SK-N-SH (cell line): ENCODE data around the gene ST6GALNAC3. TPM values are rescaled to one million over a fixed set of nuclear protein-coding genes. Genes with fewer than 3 reads are reported as not detected.
A peak's percentile ranks its signal among the peaks of the same experiment; 100 is the strongest.

Experiments used
- CTCF ChIA-PET: fragments of 300-600, 350-600 bp; formaldehyde crosslinking; extraction: SDS; loops from one replicate; lab custom pipeline; 2021; lab: Yijun Ruan, JAX
- POLR2A ChIA-PET: fragments of 350-600 bp; sonication (Branson Sonifier 250); formaldehyde crosslinking; extraction: SDS; loops from one replicate; lab custom pipeline; 2020; ENCODE audit warnings: antibody characterized with exemption, inconsistent platforms; lab: Yijun Ruan, JAX
- DNase-seq: peaks from one replicate; pipeline ENCODE4 v3.0.0; 2012
- H2AFZ ChIP-seq: fragments of 200-600 bp; sonication (generic); 2 replicates; pipeline ENCODE4 v1.8.1; 2016; ENCODE audit warnings: antibody characterized with exemption, mild to moderate bottlenecking, low read depth
- H3F3A ChIP-seq: fragments of 200-600 bp; sonication (generic); replicated peaks from 2 replicates; pipeline ENCODE3; 2016; ENCODE audit warnings: antibody characterized with exemption, mild to moderate bottlenecking; ENCODE audit not compliant: insufficient read depth
- H3K27ac ChIP-seq, 2 experiments: fragments of 200-500 bp in 1 of 2; fragments of 200-600 bp in 1 of 2; sonication (Bioruptor generic) in 1 of 2; sonication (generic), shearing (Covaris generic) in 1 of 2; 2 replicates each; pipeline versions ENCODE4 v1.5.1 to v1.6.1; 2014 to 2016; ENCODE audit warnings: low read depth in 2 of 2, inconsistent platforms in 1 of 2, low read length in 1 of 2, mild to moderate bottlenecking in 1 of 2, mixed read lengths in 1 of 2
- H3K27me3 ChIP-seq: fragments of 200-600 bp; sonication (generic), shearing (Covaris generic); 2 replicates; pipeline ENCODE4 v1.6.1; 2016; ENCODE audit warnings: mixed run types; ENCODE audit not compliant: insufficient read depth
- H3K36me3 ChIP-seq, 2 experiments: fragments of 200-500 bp in 1 of 2; fragments of 200-600 bp in 1 of 2; sonication (Bioruptor generic) in 1 of 2; sonication (generic) in 1 of 2; replicated peaks in 1 of 2; 2 replicates each; pipeline versions ENCODE3 to v1.5.1; 2014 to 2016; ENCODE audit warnings: low read length in 1 of 2, mild to moderate bottlenecking in 1 of 2; ENCODE audit not compliant: insufficient read depth in 2 of 2, control insufficient read depth in 1 of 2
- H3K4me1 ChIP-seq, 2 experiments: fragments of 200-500 bp in 1 of 2; fragments of 200-600 bp in 1 of 2; sonication (Bioruptor generic) in 1 of 2; sonication (generic), shearing (Covaris generic) in 1 of 2; 2 replicates each; pipeline versions ENCODE4 v1.5.1 to v1.6.1; 2014 to 2016; ENCODE audit warnings: low read depth in 1 of 2, low read length in 1 of 2, mixed run types in 1 of 2; ENCODE audit not compliant: insufficient read depth in 2 of 2, control insufficient read depth in 1 of 2
- H3K4me2 ChIP-seq: fragments of 200-600 bp; sonication (generic), shearing (Covaris generic); 2 replicates; pipeline ENCODE4 v1.6.1; 2017; ENCODE audit warnings: mixed run types
- H3K4me3 ChIP-seq, 2 experiments: fragments of 200-500 bp in 1 of 2; fragments of 200-600 bp in 1 of 2; sonication (Bioruptor generic) in 1 of 2; sonication (generic), shearing (Covaris generic) in 1 of 2; 2 replicates each; pipeline versions ENCODE4 v1.5.1 to v1.8.1; 2014 to 2016; ENCODE audit warnings: low read depth in 2 of 2, inconsistent platforms in 1 of 2, low read length in 1 of 2, mild to moderate bottlenecking in 1 of 2, mixed read lengths in 1 of 2, moderate library complexity in 1 of 2
- H3K79me2 ChIP-seq: fragments of 200-600 bp; sonication (generic); 2 replicates; pipeline ENCODE4 v1.8.1; 2017; ENCODE audit warnings: mild to moderate bottlenecking; ENCODE audit not compliant: insufficient read depth
- H3K9ac ChIP-seq: fragments of 200-600 bp; sonication (generic); 2 replicates; pipeline ENCODE4 v1.6.1; 2017; ENCODE audit warnings: mixed run types
- H3K9me2 ChIP-seq: fragments of 200-600 bp; sonication (generic); 2 replicates; pipeline ENCODE4 v1.6.1; 2017; ENCODE audit warnings: mixed run types
- H3K9me3 ChIP-seq: fragments of 200-600 bp; sonication (generic); 2 replicates; pipeline ENCODE4 v1.6.1; 2017; ENCODE audit warnings: mixed run types, mild to moderate bottlenecking, moderate library complexity
- H4K20me1 ChIP-seq: fragments of 200-600 bp; sonication (generic); 2 replicates; pipeline ENCODE4 v1.6.1; 2017; ENCODE audit warnings: mild to moderate bottlenecking, mixed run types; ENCODE audit not compliant: insufficient read depth
- ELF1 ChIP-seq: IDR thresholded peaks from 2 replicates; pipeline ENCODE4 v1.4.0; 2012
- EP300 ChIP-seq, 2 experiments: IDR thresholded peaks; 2 replicates each; pipeline versions ENCODE4 v1.4.0 to v1.6.1; 2012; ENCODE audit warnings: borderline replicate concordance in 1 of 2, low read depth in 1 of 2, low read length in 1 of 2
- FOSL2 ChIP-seq: IDR thresholded peaks from 2 replicates; pipeline ENCODE4 v1.4.0; 2012; ENCODE audit warnings: low read depth, mild to moderate bottlenecking, moderate library complexity, borderline replicate concordance
- FOXJ3 ChIP-seq: sonication (generic); formaldehyde crosslinking; IDR thresholded peaks from 2 replicates; pipeline ENCODE4 v1.5.1; 2020; ENCODE audit warnings: mild to moderate bottlenecking, missing genetic modification reagents
- GABPA ChIP-seq: IDR thresholded peaks from 2 replicates; pipeline ENCODE4 v1.4.0; 2012; ENCODE audit warnings: low read depth, mild to moderate bottlenecking
- GATA2 ChIP-seq: sonication (generic); formaldehyde crosslinking; IDR thresholded peaks from 2 replicates; pipeline ENCODE4 v1.5.0; 2020; ENCODE audit warnings: mild to moderate bottlenecking, missing genetic modification reagents
- JUND ChIP-seq: IDR thresholded peaks from 2 replicates; pipeline ENCODE4 v1.4.0; 2012
- MEF2A ChIP-seq: IDR thresholded peaks from 2 replicates; pipeline ENCODE4 v1.4.0; 2012; ENCODE audit warnings: low read depth, borderline replicate concordance
- MXI1 ChIP-seq: IDR thresholded peaks from 2 replicates; pipeline ENCODE4 v1.6.1; 2012; ENCODE audit warnings: mild to moderate bottlenecking, low read depth, low read length, improper control_type of control experiment
- NFIC ChIP-seq: IDR thresholded peaks from 2 replicates; pipeline ENCODE4 v1.4.0; 2012; ENCODE audit warnings: borderline replicate concordance
- POLR2AphosphoS5 ChIP-seq: IDR thresholded peaks from 2 replicates; pipeline ENCODE4 v1.6.1; 2012; ENCODE audit warnings: low read depth, low read length
- RAD21 ChIP-seq: IDR thresholded peaks from 2 replicates; pipeline ENCODE4 v1.6.1; 2012; ENCODE audit warnings: mild to moderate bottlenecking, low read length
- RCOR1 ChIP-seq: fragments of 150-350 bp; IDR thresholded peaks from 2 replicates; pipeline ENCODE4 v1.6.1; 2017; ENCODE audit warnings: antibody characterized with exemption, low read length
- RFX5 ChIP-seq: IDR thresholded peaks from 2 replicates; pipeline ENCODE4 v1.6.1; 2012; ENCODE audit warnings: mild to moderate bottlenecking, improper control_type of control experiment, low read length
- RXRA ChIP-seq: IDR thresholded peaks from 2 replicates; pipeline ENCODE4 v1.4.0; 2012; ENCODE audit warnings: low read depth, mild to moderate bottlenecking, borderline replicate concordance
- SMC3 ChIP-seq: IDR thresholded peaks from 2 replicates; pipeline ENCODE4 v1.6.1; 2012; ENCODE audit warnings: low read depth, low read length, improper control_type of control experiment
- TAF1 ChIP-seq: IDR thresholded peaks from 2 replicates; pipeline ENCODE4 v1.6.1; 2012; ENCODE audit warnings: low read depth, mild to moderate bottlenecking, low read length, moderate library complexity, borderline replicate concordance
- TCF12 ChIP-seq: IDR thresholded peaks from 2 replicates; pipeline ENCODE4 v1.4.0; 2012
- TEAD4 ChIP-seq: IDR thresholded peaks from 2 replicates; pipeline ENCODE4 v1.4.0; 2012; ENCODE audit warnings: mild to moderate bottlenecking, borderline replicate concordance; ENCODE audit not compliant: insufficient read depth
- YY1 ChIP-seq: IDR thresholded peaks from 2 replicates; pipeline ENCODE4 v1.4.0; 2012; ENCODE audit warnings: low read depth, mild to moderate bottlenecking
- WGBS: methylation state at CpG from one replicate; pipeline ENCODE4 v1.1.6; 2017; ENCODE audit warnings: low lambda C conversion rate; 5-methylcytosine and 5-hydroxymethylcytosine counted together
- polyA plus RNA-seq, 3 experiments: library from polyadenylated mRNA; depleted of rRNA; stranded (reverse); fragments of >200 nt; gene quantifications; 2 replicates each; pipeline ENCODE4 v1.2.3, GENCODE V29; 2012
- TF ChIP-seq, protein P1 (sequence below): fragments of 200-600 bp; sonication (generic); IDR thresholded peaks from 2 replicates; pipeline ENCODE4 v1.6.1; 2017; ENCODE audit warnings: antibody characterized with exemption, mild to moderate bottlenecking, moderate library complexity
- TF ChIP-seq, protein P2 (sequence below): IDR thresholded peaks from 2 replicates; pipeline ENCODE4; 2012
- TF ChIP-seq, protein P3 (sequence below): fragments of 150-350 bp; IDR thresholded peaks from 2 replicates; pipeline ENCODE4 v1.6.1; 2016; ENCODE audit warnings: mild to moderate bottlenecking, low read depth, low read length
- TF ChIP-seq, protein P4 (sequence below): IDR thresholded peaks from 2 replicates; pipeline ENCODE4 v1.4.0; 2012; ENCODE audit warnings: low read depth, borderline replicate concordance

ST6GALNAC3 gene
- polyA plus RNA-seq, 1 of the 3 experiments (the other 2 are of a cell fraction), result 8.1 TPM

DNA sequence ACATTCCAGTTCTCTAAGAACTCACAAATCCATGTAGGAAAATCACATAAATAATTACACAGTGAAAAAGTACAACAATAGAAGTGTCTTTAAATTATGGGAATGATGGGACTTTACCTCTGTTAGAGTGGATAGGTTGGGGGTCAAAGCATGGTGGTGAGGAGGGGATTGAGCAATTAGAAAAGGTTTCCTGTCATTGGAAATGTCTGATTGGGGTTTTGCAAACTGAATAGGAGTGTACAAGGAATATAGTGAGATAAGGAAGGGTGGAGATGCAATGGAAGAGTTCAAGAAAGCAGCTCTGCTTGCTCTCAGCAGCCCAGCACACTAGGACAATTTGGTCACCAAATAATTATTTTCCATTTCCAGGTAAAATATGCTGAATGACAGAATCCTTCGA is 238.8 kb downstream of the ST6GALNAC3 start:
- Histone ChIP-seq H2AFZ (no peak overlapping the region), H3K4me1 (peaks cover 2 to 6% of the 10 kb centered on the region in 2 experiments; a peak in 2 of 4 replicates), H3K9me3 (no peaks in the 10 kb centered on the region), H3K79me2 (no peaks in the 10 kb centered on the region; the same call in 1 of the 2 replicates), H3K36me3 (peaks cover 0 to 7% of the 10 kb centered on the region in 2 experiments), H4K20me1 (no peaks in the 10 kb centered on the region), H3K27ac (no peak overlapping the region), H3K27me3 (no peaks in the 10 kb centered on the region), H3K9me2 (no peaks in the 10 kb centered on the region), H3K9ac (no peak overlapping the region), H3F3A (no peaks in the 10 kb centered on the region), H3K4me2 (no peak overlapping the region), H3K4me3 (no peak overlapping the region)
- DNase-seq, result no peak
- WGBS, result 72% methylated on average over 1 of the region's 1 CpG
- ChIA-PET CTCF (interaction anchor here (0.9 to 1.1 kb wide), 3 partner anchors 19 to 159 kb away, joined by 3 read pairs; no protein-coding TSS in a partner anchor), POLR2A (no interaction called here)
- TF ChIP-seq SMC3 (no peak), POLR2AphosphoS5 (no peak), RCOR1 (no peak), NFIC (no peak), RFX5 (no peak), ELF1 (no peak), GABPA (no peak), MEF2A (no peak), TCF12 (no peak), FOXJ3 (no peak), YY1 (no peak), JUND (no peak), MXI1 (no peak)
- TF ChIP-seq, protein P1, sequence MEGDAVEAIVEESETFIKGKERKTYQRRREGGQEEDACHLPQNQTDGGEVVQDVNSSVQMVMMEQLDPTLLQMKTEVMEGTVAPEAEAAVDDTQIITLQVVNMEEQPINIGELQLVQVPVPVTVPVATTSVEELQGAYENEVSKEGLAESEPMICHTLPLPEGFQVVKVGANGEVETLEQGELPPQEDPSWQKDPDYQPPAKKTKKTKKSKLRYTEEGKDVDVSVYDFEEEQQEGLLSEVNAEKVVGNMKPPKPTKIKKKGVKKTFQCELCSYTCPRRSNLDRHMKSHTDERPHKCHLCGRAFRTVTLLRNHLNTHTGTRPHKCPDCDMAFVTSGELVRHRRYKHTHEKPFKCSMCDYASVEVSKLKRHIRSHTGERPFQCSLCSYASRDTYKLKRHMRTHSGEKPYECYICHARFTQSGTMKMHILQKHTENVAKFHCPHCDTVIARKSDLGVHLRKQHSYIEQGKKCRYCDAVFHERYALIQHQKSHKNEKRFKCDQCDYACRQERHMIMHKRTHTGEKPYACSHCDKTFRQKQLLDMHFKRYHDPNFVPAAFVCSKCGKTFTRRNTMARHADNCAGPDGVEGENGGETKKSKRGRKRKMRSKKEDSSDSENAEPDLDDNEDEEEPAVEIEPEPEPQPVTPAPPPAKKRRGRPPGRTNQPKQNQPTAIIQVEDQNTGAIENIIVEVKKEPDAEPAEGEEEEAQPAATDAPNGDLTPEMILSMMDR, result no peak
- TF ChIP-seq, protein P2, sequence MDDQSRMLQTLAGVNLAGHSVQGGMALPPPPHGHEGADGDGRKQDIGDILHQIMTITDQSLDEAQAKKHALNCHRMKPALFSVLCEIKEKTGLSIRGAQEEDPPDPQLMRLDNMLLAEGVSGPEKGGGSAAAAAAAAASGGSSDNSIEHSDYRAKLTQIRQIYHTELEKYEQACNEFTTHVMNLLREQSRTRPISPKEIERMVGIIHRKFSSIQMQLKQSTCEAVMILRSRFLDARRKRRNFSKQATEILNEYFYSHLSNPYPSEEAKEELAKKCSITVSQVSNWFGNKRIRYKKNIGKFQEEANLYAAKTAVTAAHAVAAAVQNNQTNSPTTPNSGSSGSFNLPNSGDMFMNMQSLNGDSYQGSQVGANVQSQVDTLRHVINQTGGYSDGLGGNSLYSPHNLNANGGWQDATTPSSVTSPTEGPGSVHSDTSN, result no peak

DNA sequence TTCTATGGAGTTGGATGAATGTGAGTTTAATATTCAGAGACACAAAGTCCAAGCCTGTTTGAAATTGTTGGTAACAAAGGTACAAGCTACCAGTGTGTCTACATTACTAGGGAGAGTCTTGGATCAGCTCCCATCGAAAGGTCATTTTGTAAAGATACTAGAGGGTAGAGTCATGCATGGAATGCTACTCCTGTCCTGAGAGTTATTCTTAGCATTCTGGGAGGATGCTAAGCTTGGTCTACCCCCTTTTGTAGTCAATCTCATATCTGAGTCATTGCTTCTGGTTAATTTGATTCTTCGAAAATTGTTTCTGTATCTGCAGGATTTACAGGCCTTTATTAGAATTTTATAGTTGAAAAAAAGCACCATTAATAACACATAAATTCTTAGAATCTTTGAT is 240.2 kb downstream of the ST6GALNAC3 start:
- WGBS, result 25% methylated on average over 2 of the region's 2 CpGs
- Histone ChIP-seq H3K9me3 (no peaks in the 10 kb centered on the region), H3K27me3 (no peaks in the 10 kb centered on the region), H4K20me1 (no peaks in the 10 kb centered on the region), H3K4me1 (peaks cover 2 to 6% of the 10 kb centered on the region in 2 experiments; a peak in 2 of 4 replicates), H3K36me3 (peaks cover 0 to 7% of the 10 kb centered on the region in 2 experiments), H3K9ac (no peak overlapping the region), H3F3A (no peaks in the 10 kb centered on the region), H3K9me2 (no peaks in the 10 kb centered on the region), H3K79me2 (no peaks in the 10 kb centered on the region; the same call in 1 of the 2 replicates), H2AFZ (no peak overlapping the region), H3K4me2 (no peak overlapping the region), H3K4me3 (no peak overlapping the region), H3K27ac (no peak overlapping the region; a peak in 1 of 4 replicates)
- DNase-seq, result no peak
- ChIA-PET CTCF (interaction anchor here (1.1 to 2.2 kb wide), 3 partner anchors 14 to 160 kb away, joined by 3 to 7 read pairs (median 4); no protein-coding TSS in a partner anchor), POLR2A (no interaction called here)
- TF ChIP-seq TAF1 (no peak), FOSL2 (peak; percentile 48; the same call in 1 of the 2 replicates), MEF2A (peak; percentile 79), RXRA (peak; percentile 54; the same call in 1 of the 2 replicates), JUND (peak; percentile 57), GATA2 (no peak), EP300 (IDR thresholded peaks at IDR 0.05; ENCODE audit: borderline replicate concordance in 1 of 2, low read depth in 1 of 2, low read length in 1 of 2) (peak in 1 of 2 experiments; percentile 13; a peak in 1 of 4 replicates), NFIC (peak; percentile 62), RAD21 (no peak), TCF12 (peak; percentile 49; the same call in 1 of the 2 replicates), TEAD4 (0 out of 2 replicates have a peak, but pooled peaks have one; percentile 31), POLR2AphosphoS5 (peak; percentile 20; the same call in 1 of the 2 replicates)
- TF ChIP-seq, protein P3, sequence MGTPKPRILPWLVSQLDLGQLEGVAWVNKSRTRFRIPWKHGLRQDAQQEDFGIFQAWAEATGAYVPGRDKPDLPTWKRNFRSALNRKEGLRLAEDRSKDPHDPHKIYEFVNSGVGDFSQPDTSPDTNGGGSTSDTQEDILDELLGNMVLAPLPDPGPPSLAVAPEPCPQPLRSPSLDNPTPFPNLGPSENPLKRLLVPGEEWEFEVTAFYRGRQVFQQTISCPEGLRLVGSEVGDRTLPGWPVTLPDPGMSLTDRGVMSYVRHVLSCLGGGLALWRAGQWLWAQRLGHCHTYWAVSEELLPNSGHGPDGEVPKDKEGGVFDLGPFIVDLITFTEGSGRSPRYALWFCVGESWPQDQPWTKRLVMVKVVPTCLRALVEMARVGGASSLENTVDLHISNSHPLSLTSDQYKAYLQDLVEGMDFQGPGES, result no peak
- TF ChIP-seq, protein P4, sequence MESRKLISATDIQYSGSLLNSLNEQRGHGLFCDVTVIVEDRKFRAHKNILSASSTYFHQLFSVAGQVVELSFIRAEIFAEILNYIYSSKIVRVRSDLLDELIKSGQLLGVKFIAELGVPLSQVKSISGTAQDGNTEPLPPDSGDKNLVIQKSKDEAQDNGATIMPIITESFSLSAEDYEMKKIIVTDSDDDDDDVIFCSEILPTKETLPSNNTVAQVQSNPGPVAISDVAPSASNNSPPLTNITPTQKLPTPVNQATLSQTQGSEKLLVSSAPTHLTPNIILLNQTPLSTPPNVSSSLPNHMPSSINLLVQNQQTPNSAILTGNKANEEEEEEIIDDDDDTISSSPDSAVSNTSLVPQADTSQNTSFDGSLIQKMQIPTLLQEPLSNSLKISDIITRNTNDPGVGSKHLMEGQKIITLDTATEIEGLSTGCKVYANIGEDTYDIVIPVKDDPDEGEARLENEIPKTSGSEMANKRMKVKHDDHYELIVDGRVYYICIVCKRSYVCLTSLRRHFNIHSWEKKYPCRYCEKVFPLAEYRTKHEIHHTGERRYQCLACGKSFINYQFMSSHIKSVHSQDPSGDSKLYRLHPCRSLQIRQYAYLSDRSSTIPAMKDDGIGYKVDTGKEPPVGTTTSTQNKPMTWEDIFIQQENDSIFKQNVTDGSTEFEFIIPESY, result no peak
